ENCODE results near the gene DPH7. TPM values are rescaled to one million over a fixed set of nuclear protein-coding genes. Genes with fewer than 3 reads are reported as not detected.
A peak's percentile ranks its signal among the peaks of the same experiment; 100 is the strongest.
"Not testable (repeated sequence)": the region's sequence is repeated elsewhere in the genome, so short reads cannot be mapped to it uniquely, and the experiment has no call there.

The DPH7 gene
- total RNA-seq, 1 donor from 2014 or later, result 13.0 TPM

DNA sequence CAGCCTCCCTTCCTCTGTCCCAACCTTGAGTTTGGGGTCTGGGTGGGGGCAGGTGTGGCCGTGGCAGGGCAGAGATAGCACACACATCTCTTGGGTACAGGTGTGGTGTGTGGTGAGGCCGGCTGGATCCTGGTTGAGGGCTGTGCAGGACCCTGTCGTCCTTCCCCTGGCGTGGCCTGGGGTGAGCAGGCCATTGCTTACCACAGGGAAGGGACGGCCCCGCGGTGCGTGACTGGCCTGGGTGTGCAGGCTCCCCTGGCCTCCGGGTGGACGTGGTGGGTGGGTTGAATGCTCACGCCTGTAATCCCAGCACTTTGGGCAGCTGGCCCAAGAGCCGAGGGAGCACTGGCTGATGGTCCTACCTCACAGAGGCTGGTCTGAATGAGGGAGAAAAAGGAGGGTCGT lies 28.0 kb upstream of the DPH7 start:
- H3K36me3 ChIP-seq (ENCODE audit: control insufficient read depth in 3 of 3, insufficient read depth in 3 of 3, low read length in 3 of 3), result peaks cover 0 to 3% (median 0%) of the 10 kb centered on the region in 3 donors
- peak overlapping the region; percentile 54 to 87 (median 70) for H3K9ac ChIP-seq (ENCODE audit: low read depth in 1 of 3, low read length in 3 of 3)
- H3K9me3 ChIP-seq (ENCODE audit: control insufficient read depth in 3 of 3, low read length in 3 of 3), result no peaks in the 10 kb centered on the region
- peak overlapping the region; percentile 59 to 79 (median 76) for H3K4me3 ChIP-seq (ENCODE audit: low read length in 3 of 3)
- no peaks in the 10 kb centered on the region for H3K27me3 ChIP-seq (ENCODE audit: control insufficient read depth in 3 of 3, insufficient read depth in 3 of 3, low read length in 3 of 3)
- H3K27ac ChIP-seq (ENCODE audit: low read depth, low read length), result no peak overlapping the region
- H3K4me1 ChIP-seq (ENCODE audit: control insufficient read depth in 3 of 3, insufficient read depth in 3 of 3, low read length in 3 of 3), result peaks cover 15 to 35% (median 23%) of the 10 kb centered on the region in 3 donors

DNA sequence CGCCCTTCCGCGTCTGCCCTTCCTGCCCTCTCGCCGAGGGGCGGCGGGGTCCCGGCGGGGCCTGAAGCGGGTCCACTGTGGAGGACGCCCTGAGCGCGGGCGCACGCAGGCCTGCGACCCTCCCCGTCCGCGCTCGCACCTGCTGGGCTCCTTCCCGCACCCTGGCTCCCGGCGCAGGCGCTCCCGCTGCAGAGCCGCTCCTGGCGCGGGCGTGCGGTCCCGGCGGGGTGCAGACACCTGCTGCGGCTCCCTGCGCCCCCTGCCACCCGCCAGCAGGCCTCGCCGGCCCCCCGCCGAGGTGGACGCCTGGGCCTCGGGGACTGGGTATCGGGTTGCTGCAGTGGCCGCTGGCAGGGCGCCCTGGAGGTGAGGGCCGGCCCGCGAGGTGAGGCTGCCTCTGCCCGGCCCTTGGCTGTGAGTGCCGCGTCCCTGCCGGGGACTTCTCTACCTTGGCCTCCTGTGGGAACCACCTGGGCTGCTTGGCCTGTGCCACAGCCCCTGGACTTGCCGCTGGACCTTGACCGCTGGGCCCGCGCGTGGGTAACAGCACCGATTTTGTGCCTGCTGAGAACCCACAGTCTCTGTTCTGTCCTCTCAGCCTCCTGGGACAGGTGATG lies 27.4 kb upstream of the DPH7 start:
- H3K9me3 ChIP-seq (ENCODE audit: control insufficient read depth in 3 of 3, low read length in 3 of 3), result no peaks in the 10 kb centered on the region
- peak overlapping the region; percentile 59 to 79 (median 76) for H3K4me3 ChIP-seq (ENCODE audit: low read length in 3 of 3)
- peaks cover 13 to 29% (median 19%) of the 10 kb centered on the region in 3 donors for H3K4me1 ChIP-seq (ENCODE audit: control insufficient read depth in 3 of 3, insufficient read depth in 3 of 3, low read length in 3 of 3)
- H3K27me3 ChIP-seq (ENCODE audit: control insufficient read depth in 3 of 3, insufficient read depth in 3 of 3, low read length in 3 of 3), result no peaks in the 10 kb centered on the region
- peak overlapping the region; percentile 36 for H3K27ac ChIP-seq (ENCODE audit: low read depth, low read length)
- H3K36me3 ChIP-seq (ENCODE audit: control insufficient read depth in 3 of 3, insufficient read depth in 3 of 3, low read length in 3 of 3), result peaks cover 0 to 3% (median 0%) of the 10 kb centered on the region in 3 donors
- H3K9ac ChIP-seq (ENCODE audit: low read depth in 1 of 3, low read length in 3 of 3), result peak overlapping the region; percentile 54 to 87 (median 70)

DNA sequence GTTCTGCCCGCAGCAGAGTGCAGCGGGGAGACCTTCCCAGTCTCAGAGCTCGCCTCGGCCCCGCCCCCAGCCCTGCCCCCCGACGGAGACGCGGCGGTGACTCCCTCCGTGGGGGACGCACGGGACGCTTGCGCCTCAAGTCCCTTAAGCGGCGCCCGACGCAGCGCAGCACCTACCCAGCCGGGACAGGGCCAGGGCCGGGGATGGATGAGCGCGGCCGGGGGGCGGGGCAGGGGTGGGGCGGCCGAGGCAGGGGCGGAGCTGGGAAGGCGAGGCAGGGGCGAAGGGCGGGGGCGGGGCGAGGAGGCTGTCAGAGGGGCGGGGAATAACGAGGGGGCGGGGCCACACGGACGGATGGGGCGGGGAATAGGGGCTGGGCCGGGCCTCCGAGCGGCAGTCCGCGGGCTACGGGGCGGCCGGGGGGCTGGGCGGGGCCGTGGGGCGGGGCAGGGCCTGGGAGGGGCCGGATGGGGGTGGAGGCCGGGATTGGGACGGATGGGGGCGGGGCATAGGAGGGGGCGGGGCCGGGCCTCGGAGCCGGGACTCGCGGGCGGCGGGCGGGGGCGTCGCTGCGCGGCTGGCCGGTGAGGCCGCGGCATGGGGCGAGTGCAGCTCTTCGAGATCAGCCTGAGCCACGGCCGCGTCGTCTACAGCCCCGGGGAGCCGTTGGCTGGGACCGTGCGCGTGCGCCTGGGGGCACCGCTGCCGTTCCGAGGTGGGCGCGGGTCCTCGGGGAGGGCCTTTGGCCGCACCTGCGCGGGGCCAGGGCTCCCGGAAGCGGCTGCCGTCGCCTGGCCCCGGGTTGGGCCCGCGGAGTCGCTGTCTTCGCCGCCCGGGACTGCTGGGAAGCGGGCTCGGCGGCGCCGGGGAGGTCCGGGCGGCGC lies 26.6 kb upstream of the DPH7 start, which contains the start of gene ARRDC1:
Gene ARRDC1 (plus strand): TSS at position 566 of the 884 bp plus-strand sequence. CDS start 32 bp downstream, at position 598.
- Histone ChIP-seq H3K27me3 (ENCODE audit: control insufficient read depth in 3 of 3, insufficient read depth in 3 of 3, low read length in 3 of 3) (no peaks in the 10 kb centered on the region), H3K27ac (ENCODE audit: low read depth, low read length) (peak within 1 kb of the TSS; percentile 36), H3K9me3 (ENCODE audit: control insufficient read depth in 3 of 3, low read length in 3 of 3) (no peaks in the 10 kb centered on the region), H3K4me1 (ENCODE audit: control insufficient read depth in 3 of 3, insufficient read depth in 3 of 3, low read length in 3 of 3) (peaks cover 13 to 25% (median 19%) of the 10 kb centered on the region in 3 donors), H3K9ac (ENCODE audit: low read depth in 1 of 3, low read length in 3 of 3) (peak within 1 kb of the TSS; percentile 54 to 87 (median 70)), H3K36me3 (ENCODE audit: control insufficient read depth in 3 of 3, insufficient read depth in 3 of 3, low read length in 3 of 3) (peaks cover 0 to 3% (median 0%) of the 10 kb centered on the region in 3 donors), H3K4me3 (ENCODE audit: low read length in 3 of 3) (peak within 1 kb of the TSS; percentile 59 to 79 (median 76))

DNA sequence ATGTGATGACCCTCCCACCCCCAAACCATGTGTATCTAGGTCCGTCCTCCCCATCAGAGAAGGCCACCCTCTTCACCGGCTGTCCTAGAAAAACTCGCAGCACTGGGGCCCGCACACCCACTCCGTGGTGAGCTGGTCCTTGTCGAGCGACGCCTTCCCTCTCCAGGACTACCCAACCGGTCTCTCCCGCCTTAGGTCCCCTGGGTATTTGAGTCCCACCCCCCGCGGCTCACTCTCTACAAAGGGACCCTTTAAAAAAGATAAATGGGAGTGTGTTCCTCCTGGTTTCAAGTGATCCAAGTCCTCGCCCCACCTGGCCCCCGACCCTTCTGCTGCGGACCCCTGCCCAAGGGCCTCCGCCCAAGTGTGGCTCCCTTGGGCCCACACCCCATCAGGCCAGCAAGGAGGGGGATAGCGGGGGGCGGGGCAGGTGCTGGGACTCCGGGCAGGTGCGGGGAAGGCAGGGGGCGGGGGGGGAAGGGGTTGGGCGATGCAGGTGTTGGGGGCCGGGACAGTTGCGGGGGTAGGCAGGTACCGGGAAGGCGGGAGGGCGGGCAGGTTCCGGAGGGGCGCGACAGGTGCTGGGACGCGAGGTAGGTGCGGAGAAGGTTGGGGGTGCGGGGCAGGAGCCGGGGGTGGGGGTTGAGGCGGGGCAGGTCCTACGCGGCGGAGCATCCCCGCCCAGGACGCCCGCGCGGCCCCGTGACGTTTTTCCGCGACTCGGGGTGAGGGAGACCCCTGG lies 25.8 kb upstream of the DPH7 start:
- Histone ChIP-seq H3K27ac (ENCODE audit: low read depth, low read length) (no peak overlapping the region), H3K36me3 (ENCODE audit: control insufficient read depth in 3 of 3, insufficient read depth in 3 of 3, low read length in 3 of 3) (peaks cover 0 to 3% (median 0%) of the 10 kb centered on the region in 3 donors)

DNA sequence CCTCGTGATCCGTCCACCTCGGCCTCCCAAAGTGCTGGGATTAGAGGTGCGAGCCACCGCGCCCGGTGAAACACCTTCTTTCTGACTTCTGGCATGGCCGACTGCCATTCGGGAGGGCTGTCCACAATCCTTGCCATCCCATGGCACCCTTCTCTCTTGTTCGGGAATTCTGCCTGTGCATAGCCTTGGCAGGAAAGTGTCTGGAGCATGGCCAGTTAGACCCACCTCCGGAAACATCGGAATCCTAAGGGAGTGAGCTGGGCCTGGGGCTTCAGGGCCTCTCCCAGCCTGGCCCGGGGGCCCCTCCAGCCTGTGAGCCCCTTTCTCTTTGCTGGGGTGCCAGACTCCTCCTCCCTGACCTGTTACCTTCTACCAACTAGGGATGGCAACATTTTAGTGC lies 25.2 kb upstream of the DPH7 start:
- peak overlapping the region in 1 of 3 donors; percentile 33 for H3K9ac ChIP-seq (ENCODE audit: low read depth in 1 of 3, low read length in 3 of 3)
- H3K36me3 ChIP-seq (ENCODE audit: control insufficient read depth in 3 of 3, insufficient read depth in 3 of 3, low read length in 3 of 3), result peaks cover 0 to 3% (median 0%) of the 10 kb centered on the region in 3 donors
- no peaks in the 10 kb centered on the region for H3K9me3 ChIP-seq (ENCODE audit: control insufficient read depth in 3 of 3, low read length in 3 of 3)
- peaks cover 13 to 25% (median 19%) of the 10 kb centered on the region in 3 donors for H3K4me1 ChIP-seq (ENCODE audit: control insufficient read depth in 3 of 3, insufficient read depth in 3 of 3, low read length in 3 of 3)
- no peak overlapping the region for H3K4me3 ChIP-seq (ENCODE audit: low read length in 3 of 3)
- no peaks in the 10 kb centered on the region for H3K27me3 ChIP-seq (ENCODE audit: control insufficient read depth in 3 of 3, insufficient read depth in 3 of 3, low read length in 3 of 3)
- no peak overlapping the region for H3K27ac ChIP-seq (ENCODE audit: low read depth, low read length)

More for the DNA sequence above, 25.8 kb upstream of the DPH7 start:
- H3K9me3 ChIP-seq (ENCODE audit: control insufficient read depth in 3 of 3, low read length in 3 of 3), result no peaks in the 10 kb centered on the region
- H3K27me3 ChIP-seq (ENCODE audit: control insufficient read depth in 3 of 3, insufficient read depth in 3 of 3, low read length in 3 of 3), result no peaks in the 10 kb centered on the region
- peaks cover 13 to 25% (median 19%) of the 10 kb centered on the region in 3 donors for H3K4me1 ChIP-seq (ENCODE audit: control insufficient read depth in 3 of 3, insufficient read depth in 3 of 3, low read length in 3 of 3)
- peak overlapping the region in 1 of 3 donors; percentile 33 for H3K9ac ChIP-seq (ENCODE audit: low read depth in 1 of 3, low read length in 3 of 3)
- H3K4me3 ChIP-seq (ENCODE audit: low read length in 3 of 3), result no peak overlapping the region

DNA sequence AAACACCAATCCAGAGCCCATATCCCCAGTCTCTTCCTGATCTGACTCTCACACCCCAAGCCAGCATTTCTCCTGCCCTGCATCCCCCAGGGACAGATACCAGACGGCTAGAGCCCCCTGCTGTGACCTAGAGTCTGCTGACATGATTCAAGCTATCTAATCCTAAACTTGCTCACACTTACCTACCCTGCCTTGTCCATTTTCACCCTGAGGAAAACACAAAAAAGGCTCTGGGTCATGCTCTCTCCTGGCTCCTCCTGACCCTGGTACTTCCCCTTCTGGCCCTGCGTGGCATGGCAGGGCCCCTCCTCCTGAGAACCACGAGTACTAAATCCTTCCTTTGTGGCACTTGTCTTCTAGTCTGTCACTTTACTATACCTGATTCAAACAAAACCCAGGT lies 23.9 kb upstream of the DPH7 start:
- Histone ChIP-seq H3K9me3 (ENCODE audit: control insufficient read depth in 3 of 3, low read length in 3 of 3) (no peaks in the 10 kb centered on the region), H3K27ac (ENCODE audit: low read depth, low read length) (no peak overlapping the region), H3K36me3 (ENCODE audit: control insufficient read depth in 3 of 3, insufficient read depth in 3 of 3, low read length in 3 of 3) (no peaks in the 10 kb centered on the region), H3K9ac (ENCODE audit: low read depth in 1 of 3, low read length in 3 of 3) (no peak overlapping the region), H3K4me3 (ENCODE audit: low read length in 3 of 3) (no peak overlapping the region), H3K27me3 (ENCODE audit: control insufficient read depth in 3 of 3, insufficient read depth in 3 of 3, low read length in 3 of 3) (no peaks in the 10 kb centered on the region), H3K4me1 (ENCODE audit: control insufficient read depth in 3 of 3, insufficient read depth in 3 of 3, low read length in 3 of 3) (peaks cover 13 to 19% (median 19%) of the 10 kb centered on the region in 3 donors)

DNA sequence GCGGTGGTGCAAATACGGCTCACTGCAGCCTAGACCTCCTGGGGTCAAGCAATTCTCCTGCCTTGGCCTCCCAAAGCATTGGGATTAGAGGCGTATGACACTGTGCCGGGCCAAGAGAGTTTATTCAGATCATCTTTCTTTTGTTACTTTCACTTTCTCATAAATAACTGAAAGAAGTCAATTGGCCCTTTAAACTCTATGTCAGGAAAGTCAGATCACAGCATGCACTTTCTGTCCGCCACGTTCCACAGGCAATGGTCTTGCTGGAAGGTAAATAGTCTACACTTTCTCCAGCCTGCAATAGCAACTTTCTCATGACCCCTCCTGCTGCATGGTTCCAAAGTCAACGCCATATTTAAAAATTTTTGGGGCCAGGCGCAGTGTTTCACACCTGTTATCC lies 20.2 kb upstream of the DPH7 start:
- no peaks in the 10 kb centered on the region for H3K27me3 ChIP-seq (ENCODE audit: control insufficient read depth in 3 of 3, insufficient read depth in 3 of 3, low read length in 3 of 3)
- H3K36me3 ChIP-seq (ENCODE audit: control insufficient read depth in 3 of 3, insufficient read depth in 3 of 3, low read length in 3 of 3), result no peaks in the 10 kb centered on the region
- no peak overlapping the region for H3K9ac ChIP-seq (ENCODE audit: low read depth in 1 of 3, low read length in 3 of 3)
- H3K9me3 ChIP-seq (ENCODE audit: control insufficient read depth in 3 of 3, low read length in 3 of 3), result no peaks in the 10 kb centered on the region
- peaks cover 0 to 3% (median 0%) of the 10 kb centered on the region in 3 donors for H3K4me1 ChIP-seq (ENCODE audit: control insufficient read depth in 3 of 3, insufficient read depth in 3 of 3, low read length in 3 of 3)
- H3K4me3 ChIP-seq (ENCODE audit: low read length in 3 of 3), result no peak overlapping the region
- no peak overlapping the region for H3K27ac ChIP-seq (ENCODE audit: low read depth, low read length)

DNA sequence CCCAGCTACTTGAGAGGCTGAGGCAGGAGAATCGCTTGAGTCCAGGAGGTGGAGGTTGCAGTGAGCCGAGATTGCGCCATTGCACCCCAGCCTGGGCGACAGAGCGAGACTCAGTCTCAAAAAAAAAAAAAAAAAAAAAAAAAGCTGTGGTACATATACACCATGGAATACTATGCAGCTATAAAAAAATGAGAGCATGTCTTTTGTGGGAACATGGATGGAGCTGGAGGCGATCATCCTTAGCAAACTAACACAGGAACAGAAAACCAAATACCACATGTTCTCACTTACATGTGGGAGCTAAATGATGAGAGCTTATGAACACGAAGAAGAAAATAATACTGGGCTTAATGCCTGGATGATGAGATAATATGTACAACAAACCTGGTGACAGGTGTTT lies 17.9 kb upstream of the DPH7 start:
- H3K4me1 ChIP-seq (ENCODE audit: control insufficient read depth in 3 of 3, insufficient read depth in 3 of 3, low read length in 3 of 3); H3K27ac ChIP-seq (ENCODE audit: low read depth, low read length); H3K36me3 ChIP-seq (ENCODE audit: control insufficient read depth in 3 of 3, insufficient read depth in 3 of 3, low read length in 3 of 3); H3K4me3 ChIP-seq (ENCODE audit: low read length in 3 of 3); H3K9ac ChIP-seq (ENCODE audit: low read depth in 1 of 3, low read length in 3 of 3); H3K27me3 ChIP-seq (ENCODE audit: control insufficient read depth in 3 of 3, insufficient read depth in 3 of 3, low read length in 3 of 3); H3K9me3 ChIP-seq (ENCODE audit: control insufficient read depth in 3 of 3, low read length in 3 of 3): not testable (repeated sequence)

DNA sequence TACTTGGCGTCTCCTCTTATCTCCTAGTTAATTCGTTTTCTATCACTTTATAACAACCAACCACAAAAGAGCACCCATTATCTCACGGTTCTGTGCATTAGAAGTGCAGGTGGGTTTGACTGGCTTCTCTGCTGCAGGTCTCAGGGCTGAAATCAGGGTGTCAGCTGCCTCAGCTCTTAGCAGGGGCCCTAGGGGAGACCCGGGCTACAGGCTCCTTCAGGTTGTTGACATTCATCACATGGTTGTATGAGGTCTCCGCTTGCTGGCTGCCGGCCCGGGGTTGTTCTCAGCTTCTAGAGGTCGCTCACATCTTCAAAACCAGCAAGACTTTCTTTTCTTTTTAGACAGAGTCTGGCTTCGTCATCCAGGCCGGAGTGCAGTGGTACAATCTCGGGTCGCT lies 14.5 kb upstream of the DPH7 start:
- Histone ChIP-seq H3K4me1 (ENCODE audit: control insufficient read depth in 3 of 3, insufficient read depth in 3 of 3, low read length in 3 of 3) (peaks cover 12 to 21% (median 17%) of the 10 kb centered on the region in 3 donors), H3K27me3 (ENCODE audit: control insufficient read depth in 3 of 3, insufficient read depth in 3 of 3, low read length in 3 of 3) (no peaks in the 10 kb centered on the region), H3K27ac (ENCODE audit: low read depth, low read length) (no peak overlapping the region), H3K9me3 (ENCODE audit: control insufficient read depth in 3 of 3, low read length in 3 of 3) (no peaks in the 10 kb centered on the region), H3K36me3 (ENCODE audit: control insufficient read depth in 3 of 3, insufficient read depth in 3 of 3, low read length in 3 of 3) (peaks cover 2 to 4% (median 3%) of the 10 kb centered on the region in 3 donors), H3K9ac (ENCODE audit: low read depth in 1 of 3, low read length in 3 of 3) (no peak overlapping the region), H3K4me3 (ENCODE audit: low read length in 3 of 3) (no peak overlapping the region)
